ENCODE data around the gene CDCP2.

DNA sequence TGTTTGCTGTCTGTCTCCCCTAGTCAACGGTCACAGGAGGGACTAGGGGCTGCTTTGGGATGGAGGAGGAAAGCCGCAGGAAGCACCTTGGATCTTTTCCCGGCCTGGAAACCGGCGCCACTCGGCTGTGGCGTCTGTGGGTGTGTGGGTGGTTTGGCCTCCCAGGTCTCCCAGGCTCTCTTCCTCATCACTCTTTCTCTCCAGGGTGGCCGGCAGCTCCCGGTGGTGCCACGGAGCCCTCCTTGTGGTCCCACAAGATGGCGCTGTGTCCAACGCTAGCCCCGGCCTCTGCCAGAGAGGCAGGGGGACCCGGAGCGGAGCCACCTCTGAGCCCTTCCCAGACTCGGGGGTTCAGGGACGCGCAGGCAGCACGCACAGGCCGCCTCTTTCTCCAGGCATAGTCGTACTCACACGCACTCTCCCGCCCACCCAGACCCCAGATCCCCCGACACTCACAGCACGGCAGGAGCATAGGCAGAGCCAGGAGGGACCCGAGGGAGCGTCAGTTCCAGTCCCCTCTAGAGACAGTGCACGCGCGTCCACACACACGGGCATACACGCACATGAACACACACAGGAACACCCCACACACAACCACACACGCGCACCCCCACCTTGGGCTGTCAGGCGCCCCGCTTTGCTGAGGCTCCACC lies 31.2 kb downstream of the CDCP2 start:
- TF ChIP-seq, protein P1, sequence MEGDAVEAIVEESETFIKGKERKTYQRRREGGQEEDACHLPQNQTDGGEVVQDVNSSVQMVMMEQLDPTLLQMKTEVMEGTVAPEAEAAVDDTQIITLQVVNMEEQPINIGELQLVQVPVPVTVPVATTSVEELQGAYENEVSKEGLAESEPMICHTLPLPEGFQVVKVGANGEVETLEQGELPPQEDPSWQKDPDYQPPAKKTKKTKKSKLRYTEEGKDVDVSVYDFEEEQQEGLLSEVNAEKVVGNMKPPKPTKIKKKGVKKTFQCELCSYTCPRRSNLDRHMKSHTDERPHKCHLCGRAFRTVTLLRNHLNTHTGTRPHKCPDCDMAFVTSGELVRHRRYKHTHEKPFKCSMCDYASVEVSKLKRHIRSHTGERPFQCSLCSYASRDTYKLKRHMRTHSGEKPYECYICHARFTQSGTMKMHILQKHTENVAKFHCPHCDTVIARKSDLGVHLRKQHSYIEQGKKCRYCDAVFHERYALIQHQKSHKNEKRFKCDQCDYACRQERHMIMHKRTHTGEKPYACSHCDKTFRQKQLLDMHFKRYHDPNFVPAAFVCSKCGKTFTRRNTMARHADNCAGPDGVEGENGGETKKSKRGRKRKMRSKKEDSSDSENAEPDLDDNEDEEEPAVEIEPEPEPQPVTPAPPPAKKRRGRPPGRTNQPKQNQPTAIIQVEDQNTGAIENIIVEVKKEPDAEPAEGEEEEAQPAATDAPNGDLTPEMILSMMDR (IDR thresholded peaks at IDR 0.05 in 8 of 11, conservative IDR thresholded peaks at IDR 0.05 in 3 of 11): peak; percentile 18 to 85 (median 71)
- TF ChIP-seq POLR2A (IDR thresholded peaks at IDR 0.05) (no peak), POLR2AphosphoS5 (IDR thresholded peaks at IDR 0.05) (peak in 2 of 3 donors; percentile 60 to 63)

Data from spleen (tissue), 7 donors.